Inferior parietal cortex (tissue), 1 donor: Measurements from ENCODE around the gene PPFIBP1.

ENCODE experiments used
- DNase-seq: peaks from one replicate; pipeline ENCODE4 v3.0.0-alpha.2; 2016; ENCODE audit errors: extremely low spot score

The PPFIBP1 gene

GRCh38 chr12:27523642-27524493 lies at the start of gene PPFIBP1:
Gene PPFIBP1 (plus strand): TSS chr12:27524206. CDS start chr12:27633397, 109,191 bp downstream.
- peak; percentile 98 for DNase-seq

GRCh38 chr12:27474344-27474743 lies 49.7 kb upstream of the PPFIBP1 start:
- DNase-seq = no peak

DNA sequence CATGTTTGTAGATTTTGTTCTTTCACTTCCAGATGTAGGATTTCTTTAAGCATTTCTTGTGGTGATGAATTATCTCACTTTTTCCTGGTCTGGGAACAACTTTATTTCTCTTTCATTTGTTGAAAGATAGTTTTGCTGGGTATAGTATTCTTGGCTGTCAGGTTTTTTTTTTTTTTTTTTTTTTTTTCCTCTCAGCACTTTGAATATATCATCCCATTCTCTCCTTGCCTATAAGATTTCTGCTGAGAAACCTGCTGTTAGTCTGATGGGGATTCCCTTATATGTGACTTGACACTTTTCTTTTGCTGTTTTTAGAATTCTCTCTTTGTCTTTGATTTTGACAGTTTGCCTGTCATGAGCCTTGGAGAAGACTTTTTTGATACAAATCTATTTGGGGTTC lies 47.0 kb upstream of the PPFIBP1 start:
- DNase-seq = no peak

DNA sequence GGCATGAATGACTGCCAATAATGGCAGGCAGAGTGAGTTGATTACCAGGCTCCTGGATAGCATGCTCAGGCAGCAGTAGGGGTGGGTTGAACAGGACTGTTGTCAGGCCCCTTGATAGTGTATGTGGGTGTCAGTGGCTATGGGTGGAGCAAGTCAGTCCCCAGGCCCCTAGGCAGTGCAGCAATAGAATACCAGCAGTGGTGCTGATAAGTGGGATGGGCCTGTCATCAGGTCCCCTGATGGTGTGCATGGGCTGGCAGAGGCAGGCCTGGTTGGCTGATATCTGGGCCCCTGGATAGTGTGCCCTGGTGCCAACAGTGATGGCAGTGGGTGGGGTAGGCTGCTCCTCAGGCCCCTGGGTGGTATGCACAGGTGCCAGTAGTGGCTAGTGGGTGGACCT lies 45.1 kb upstream of the PPFIBP1 start:
- no peak for DNase-seq

DNA sequence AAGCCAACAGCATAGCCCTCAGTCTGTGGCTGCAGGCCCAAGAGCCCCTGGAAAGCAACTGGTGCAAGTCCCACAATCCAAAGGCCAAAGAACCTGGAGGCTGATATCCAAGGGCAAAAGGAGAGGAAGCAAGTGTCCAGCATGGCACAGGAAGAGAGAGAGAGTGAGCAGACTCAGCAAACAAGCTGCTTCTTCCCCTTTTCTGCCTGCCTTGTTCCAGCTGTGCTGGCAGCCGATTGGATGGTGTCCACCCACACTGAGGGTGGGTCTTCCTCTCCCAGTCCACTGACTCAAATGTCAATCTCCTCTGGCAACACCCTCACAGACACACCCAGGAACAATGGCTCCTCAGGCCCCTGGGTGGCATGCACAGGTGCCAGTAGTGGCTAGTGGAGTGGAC lies 44.0 kb upstream of the PPFIBP1 start:
- DNase-seq = no peak

GRCh38 chr12:27486961-27487360 lies 37.0 kb upstream of the PPFIBP1 start:
- DNase-seq = no peak

DNA sequence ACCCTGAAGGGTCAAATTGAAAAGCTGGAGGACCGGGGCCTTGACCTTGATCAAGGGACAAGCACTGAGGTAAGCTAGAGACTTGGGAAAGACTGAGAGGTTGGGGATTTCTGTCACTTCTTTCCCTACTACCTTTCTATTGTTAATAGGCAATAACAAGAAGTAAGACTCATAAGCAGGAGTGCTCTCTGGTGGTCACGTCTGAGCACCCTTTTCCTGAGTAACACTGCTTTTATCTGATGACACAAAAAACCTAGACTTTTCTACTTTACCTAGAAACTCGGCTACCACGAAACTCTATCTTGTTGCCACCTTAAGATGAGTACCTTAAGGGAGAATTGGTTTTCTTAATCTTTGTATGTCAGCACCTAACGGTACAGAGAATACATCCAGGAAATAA lies 35.5 kb upstream of the PPFIBP1 start:
- no peak for DNase-seq

DNA sequence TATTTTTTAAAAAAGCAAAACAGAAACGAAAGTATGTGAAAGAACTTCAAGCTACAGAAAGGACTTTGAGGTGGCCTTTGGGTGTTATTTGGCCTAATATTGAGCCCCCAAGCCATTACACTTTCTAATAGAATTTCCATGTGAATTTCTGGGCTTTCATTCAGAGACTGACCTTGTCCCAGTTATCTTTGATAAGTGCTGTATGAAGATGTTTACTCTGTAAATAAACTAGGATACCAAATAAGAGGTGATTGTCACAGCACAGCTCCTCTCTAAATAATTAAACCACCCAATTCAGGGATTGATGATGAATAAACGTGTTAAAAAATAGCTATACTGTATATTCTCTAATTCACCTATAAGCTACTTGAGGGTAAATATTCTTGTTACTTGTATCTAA lies 32.8 kb upstream of the PPFIBP1 start:
- DNase-seq = no peak

- no peak for DNase-seq
Measured at GRCh38 chr12:27493260-27493940, 30.6 kb upstream of the PPFIBP1 start.

GRCh38 chr12:27497446-27497845 lies 26.6 kb upstream of the PPFIBP1 start:
- no peak for DNase-seq

DNA sequence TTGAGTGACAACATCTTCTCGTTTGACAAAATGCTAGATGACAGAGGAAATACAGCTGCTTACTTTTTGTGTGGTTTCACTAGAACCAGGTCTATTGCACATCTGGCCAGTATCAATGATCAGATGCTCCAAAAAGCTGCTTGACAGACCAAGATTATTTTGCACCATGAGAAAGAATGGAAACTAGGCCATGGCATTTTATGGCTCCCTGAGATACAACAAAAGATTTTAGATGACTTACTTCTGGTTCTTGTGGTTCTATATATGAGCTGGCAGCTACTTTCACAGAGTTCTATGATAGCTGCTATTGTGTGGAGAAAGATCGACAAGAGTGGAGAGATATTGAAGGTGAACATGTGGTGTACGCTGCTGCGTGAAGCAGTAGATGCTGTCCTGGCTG lies 25.9 kb upstream of the PPFIBP1 start:
- no peak for DNase-seq

DNA sequence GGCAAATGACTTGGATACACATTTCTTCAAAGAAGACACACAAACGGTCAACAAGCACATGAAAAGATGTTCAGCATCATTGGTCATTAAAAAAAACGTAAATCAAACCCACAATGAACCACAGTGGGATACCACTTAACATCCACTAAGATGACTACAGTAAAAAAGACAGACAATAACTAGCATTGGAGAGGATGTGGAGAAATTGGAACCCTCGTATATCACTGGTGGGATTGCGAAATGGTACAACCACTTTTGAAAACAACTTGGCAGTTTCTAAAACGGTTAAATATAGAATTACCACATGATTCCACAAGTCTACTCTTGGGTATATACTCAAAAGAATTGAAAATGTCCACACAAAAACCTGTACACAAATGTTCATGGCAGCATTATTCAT lies 25.2 kb upstream of the PPFIBP1 start:
- no peak for DNase-seq

DNA sequence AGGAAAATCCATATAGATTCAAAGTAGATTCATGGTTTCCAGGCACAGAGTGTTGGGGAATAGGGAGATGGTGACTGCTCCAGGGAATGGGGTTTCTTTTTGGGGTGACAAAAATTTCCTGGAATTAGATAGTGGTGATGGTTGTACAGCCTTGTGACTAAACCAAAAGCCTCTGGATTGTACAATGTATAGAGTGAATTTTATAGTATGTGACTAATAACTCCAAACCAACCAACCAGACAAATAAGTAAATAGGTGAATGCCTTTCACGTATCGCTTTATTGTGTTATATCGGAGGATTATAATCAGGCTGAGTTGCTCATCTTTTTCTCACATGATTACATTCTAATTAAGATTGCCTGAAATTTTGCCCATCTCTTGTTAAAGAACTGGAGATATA lies 24.6 kb upstream of the PPFIBP1 start:
- DNase-seq = no peak

DNA sequence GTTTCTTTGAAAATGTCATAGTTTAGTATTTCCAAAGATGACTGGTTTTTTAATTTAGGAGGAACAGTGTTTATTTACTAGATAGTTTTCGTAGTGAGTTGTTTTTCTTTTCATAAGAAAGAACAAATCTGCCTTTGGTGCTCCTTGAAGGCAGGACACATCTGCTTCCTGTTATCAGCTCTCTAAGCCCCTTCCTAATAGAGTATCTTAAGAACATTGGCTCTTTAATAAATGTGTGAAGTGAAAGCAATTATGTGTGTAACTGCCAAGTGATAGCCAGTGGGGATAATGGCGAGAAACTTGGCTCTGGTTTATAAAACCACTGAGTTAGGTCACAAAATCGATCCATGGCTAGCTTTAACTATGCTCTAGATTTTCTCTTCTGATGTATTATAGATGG lies 23.5 kb upstream of the PPFIBP1 start:
- no peak for DNase-seq

- no peak for DNase-seq
Measured at GRCh38 chr12:27502021-27502435, 22.0 kb upstream of the PPFIBP1 start.

DNA sequence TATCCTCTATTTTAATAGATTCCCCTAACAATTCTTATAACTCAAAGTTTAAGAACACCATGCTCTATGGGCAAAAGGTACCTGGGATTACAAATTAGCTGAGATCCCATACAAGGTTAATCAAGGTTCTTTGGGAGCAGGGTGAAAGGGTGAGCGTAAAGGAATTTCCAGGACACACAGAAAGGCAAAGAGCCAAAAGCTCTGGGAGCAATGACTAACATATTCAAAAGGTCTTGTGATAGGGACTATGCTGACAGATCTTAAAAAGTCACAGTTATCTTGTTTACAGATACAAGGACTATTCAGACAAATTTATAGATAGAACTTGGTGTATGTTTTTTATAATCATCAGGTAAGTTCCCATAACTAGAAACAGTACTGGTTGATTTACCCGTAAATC lies 19.5 kb upstream of the PPFIBP1 start:
- no peak for DNase-seq

DNA sequence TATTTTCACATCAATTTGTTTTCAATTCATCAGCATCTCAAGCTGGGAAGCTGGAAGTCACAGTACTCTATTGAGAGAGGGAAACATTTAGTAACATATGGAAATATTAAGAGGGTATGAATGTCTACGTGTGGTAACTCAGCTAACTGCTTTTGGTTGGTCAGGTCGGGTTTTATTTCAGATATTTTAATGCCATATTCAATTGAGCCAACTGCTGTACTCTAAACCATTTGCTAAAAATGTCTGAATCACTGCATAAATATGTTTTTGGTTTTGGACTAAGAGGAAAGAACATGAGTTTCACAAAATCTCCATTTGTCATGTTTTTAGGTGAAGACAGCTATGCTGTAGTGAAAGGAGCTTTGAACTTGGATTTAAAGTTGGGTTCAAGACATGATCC lies 18.9 kb upstream of the PPFIBP1 start:
- DNase-seq = no peak

- no peak for DNase-seq
Measured at GRCh38 chr12:27505761-27506160, 18.2 kb upstream of the PPFIBP1 start.

- no peak for DNase-seq
Measured at GRCh38 chr12:27506645-27507189, 17.3 kb upstream of the PPFIBP1 start.

DNA sequence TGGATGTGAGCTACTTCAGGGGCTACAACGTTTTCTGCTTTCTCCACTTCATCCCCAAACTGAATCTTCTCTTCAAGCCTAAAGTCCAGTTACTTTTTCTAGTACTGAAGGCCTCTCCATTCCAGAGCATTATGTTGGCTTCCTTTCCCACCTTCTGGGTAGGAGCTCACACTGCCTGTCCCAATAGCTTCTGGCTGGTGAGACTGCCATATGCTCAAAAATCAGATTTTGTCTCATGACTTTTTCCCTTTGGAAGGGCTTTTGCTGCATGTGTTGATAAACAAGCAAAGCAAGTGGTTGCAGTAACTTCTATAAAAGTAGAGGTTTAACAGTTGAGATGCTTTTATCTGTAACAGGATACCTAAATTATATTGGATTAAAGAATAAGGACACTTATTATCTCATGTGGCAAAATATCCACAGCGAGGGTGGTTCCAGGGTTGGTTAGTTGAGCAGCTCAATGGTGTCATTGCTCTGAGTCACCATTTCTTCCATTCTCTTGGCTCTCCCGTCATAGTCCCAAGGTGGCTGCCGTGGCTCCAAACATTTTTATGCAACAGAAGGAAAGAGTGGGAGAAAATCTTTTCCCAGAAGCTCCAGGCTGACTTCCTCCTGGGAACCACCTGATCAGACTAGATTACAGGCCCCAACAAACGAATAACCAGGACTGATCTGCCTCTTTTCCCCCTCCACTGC lies 15.1 kb upstream of the PPFIBP1 start:
- DNase-seq = no peak

DNA sequence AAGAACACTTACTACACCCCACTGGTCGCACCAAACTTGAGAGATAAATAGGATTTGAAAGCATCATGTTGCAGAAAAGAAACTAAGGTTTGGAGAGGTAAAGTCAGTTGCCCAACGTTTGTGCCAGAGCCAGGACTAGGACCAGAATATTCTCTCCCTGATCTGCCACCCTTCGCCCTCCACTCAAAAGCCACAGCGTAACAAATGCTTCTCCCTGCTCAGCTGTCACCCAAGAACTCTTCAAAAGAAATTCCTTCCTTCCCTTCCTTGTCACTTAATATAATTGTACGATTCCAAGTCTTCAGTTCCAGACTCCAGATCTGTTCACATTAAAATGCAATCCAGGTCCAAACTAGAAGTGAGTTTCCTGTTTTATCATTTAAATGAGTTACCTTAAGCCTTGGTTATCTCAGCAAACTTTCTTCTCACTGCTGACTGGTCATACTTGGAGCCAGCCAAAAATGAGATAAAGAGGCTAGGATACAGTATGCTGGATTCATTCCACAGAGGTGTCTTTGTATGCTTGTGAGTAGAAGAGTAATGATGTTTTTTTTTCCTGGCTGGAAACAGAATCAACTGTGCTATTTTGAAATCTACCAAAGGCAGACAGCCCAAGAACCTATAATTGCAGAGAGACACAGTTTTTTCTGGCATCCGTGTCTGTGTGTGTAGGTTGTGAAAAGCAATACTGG lies 12.8 kb upstream of the PPFIBP1 start:
- peak; percentile 57 for DNase-seq

DNA sequence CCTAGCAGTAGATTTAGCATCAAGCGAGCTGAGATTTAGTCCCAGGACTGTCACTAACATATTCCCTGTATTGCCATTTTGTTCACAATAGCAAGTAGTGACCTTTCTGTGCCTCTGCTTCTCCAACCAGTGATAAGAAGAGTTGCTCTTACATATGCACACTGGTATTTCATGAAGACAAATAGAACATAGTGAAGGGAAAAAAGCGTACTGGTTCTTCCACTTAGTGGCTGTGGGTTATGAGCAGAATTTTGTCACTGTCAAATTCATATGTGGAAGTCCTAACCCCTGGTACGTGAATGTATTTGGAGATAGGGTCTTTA lies 12.3 kb upstream of the PPFIBP1 start:
- DNase-seq = no peak
